OCI-LY7 (cell line): ENCODE measurements around the gene OLIG3. TPM values are rescaled to one million over a fixed set of nuclear protein-coding genes. Genes with fewer than 3 reads are reported as not detected.

Experiments used
- Bru-seq: library from RNA; stranded (reverse); fragments of 400-500 nt; gene quantifications from one replicate; lab custom pipeline; 2021; lab: Mats Ljungman, UMichigan
- BruChase-seq, 2 experiments: library from RNA; stranded (reverse); fragments of 400-500 nt; gene quantifications; one replicate each; lab custom pipeline; 2021; lab: Mats Ljungman, UMichigan
- BruUV-seq: library from RNA; stranded (reverse); fragments of 400-500 nt; replicated peaks from 2 replicates; lab custom pipeline; 2021; lab: Mats Ljungman, UMichigan
- CTCF ChIA-PET: fragments of 300-600 bp; sonication (Branson Sonifier 250); formaldehyde crosslinking; loops from one replicate; lab custom pipeline; 2022; ENCODE audit warnings: antibody characterized with exemption; ENCODE audit not compliant: unreplicated experiment; lab: Charles Lee
- POLR2A ChIA-PET: fragments of 300-600 bp; sonication (Branson Sonifier 250); formaldehyde crosslinking; loops from one replicate; lab custom pipeline; 2022; ENCODE audit warnings: antibody characterized with exemption; lab: Charles Lee
- DNase-seq: peaks from one replicate; pipeline ENCODE4 v3.0.0-alpha.2; 2015; ENCODE audit warnings: low spot score
- H2AFZ ChIP-seq: fragments of 200-600 bp; sonication (generic), shearing (Covaris generic); 2 replicates; pipeline ENCODE4 v1.6.1; 2014; ENCODE audit warnings: mild to moderate bottlenecking, antibody characterized with exemption, low read length, moderate library complexity
- H3K27ac ChIP-seq: fragments of 200-600 bp; sonication (generic); 2 replicates; pipeline ENCODE4 v1.5.1; 2014; ENCODE audit warnings: mixed run types, low read depth, mild to moderate bottlenecking, moderate library complexity, low read length, inconsistent platforms; ENCODE audit not compliant: poor library complexity, severe bottlenecking
- H3K36me3 ChIP-seq: fragments of 200-600 bp; sonication (generic); 2 replicates; pipeline ENCODE4 v1.6.1; 2014; ENCODE audit warnings: mild to moderate bottlenecking, antibody characterized with exemption, low read length, moderate library complexity, mixed read lengths; ENCODE audit not compliant: insufficient read depth
- H3K4me1 ChIP-seq: fragments of 200-600 bp; sonication (generic); 2 replicates; pipeline ENCODE4 v1.5.1; 2014; ENCODE audit warnings: mild to moderate bottlenecking, low read length; ENCODE audit not compliant: insufficient read depth, poor library complexity, severe bottlenecking
- H3K4me2 ChIP-seq: fragments of 200-600 bp; sonication (generic); 2 replicates; pipeline ENCODE4 v1.6.1; 2014; ENCODE audit warnings: mild to moderate bottlenecking, low read length
- H3K4me3 ChIP-seq: fragments of 200-600 bp; sonication (generic); 2 replicates; pipeline ENCODE4 v1.5.1; 2014; ENCODE audit warnings: mild to moderate bottlenecking, low read depth, low read length; ENCODE audit not compliant: poor library complexity, severe bottlenecking
- H3K79me2 ChIP-seq: fragments of 200-600 bp; sonication (generic); 2 replicates; pipeline ENCODE4 v1.6.1; 2016; ENCODE audit warnings: low read depth, mild to moderate bottlenecking, low read length, moderate library complexity, mixed read lengths; ENCODE audit not compliant: insufficient read depth
- H3K9me2 ChIP-seq: fragments of 200-600 bp; sonication (generic); 2 replicates; pipeline ENCODE4 v1.6.1; 2016; ENCODE audit warnings: mild to moderate bottlenecking, low read length, mixed read lengths; ENCODE audit not compliant: insufficient read depth
- H3K9me3 ChIP-seq: fragments of 200-600 bp; sonication (generic); 2 replicates; pipeline ENCODE4 v1.6.1; 2014; ENCODE audit warnings: mild to moderate bottlenecking, mixed run types, low read length, mixed read lengths
- H4K20me1 ChIP-seq: fragments of 200-600 bp; sonication (generic); 2 replicates; pipeline ENCODE4 v1.6.1; 2014; ENCODE audit warnings: mild to moderate bottlenecking, antibody characterized with exemption, low read length, moderate library complexity, mixed read lengths; ENCODE audit not compliant: insufficient read depth
- EZH2phosphoT487 ChIP-seq: fragments of 200-600 bp; sonication (generic); IDR thresholded peaks from 2 replicates; pipeline ENCODE4 v1.6.1; 2018; ENCODE audit warnings: low read depth, borderline replicate concordance, mild to moderate bottlenecking, mixed run types, antibody characterized with exemption, low read length, moderate library complexity, mixed read lengths
- intact Hi-C: fragments of 100-400 bp; cut with micrococcal nuclease; formaldehyde crosslinking; loops from one replicate; pipeline ENCODE4 v1.10.0; 2022; ENCODE audit not compliant: unreplicated experiment
- long read RNA-seq: library from polyadenylated mRNA; stranded (forward); transcript quantifications from one replicate; pipeline ENCODE4 v2.0.0, GENCODE V29; 2022
- total RNA-seq, 2 experiments: library from RNA; depleted of rRNA in 1 of 2; stranded (reverse); fragments of >200 nt in 1 of 2; shearing (Covaris generic) in 1 of 2; gene quantifications; 2 replicates each; pipeline ENCODE4 v1.2.3, GENCODE V29; 2014 to 2022
- TF ChIP-seq, protein P1 (sequence below): fragments of 200-600 bp; sonication (generic); conservative IDR thresholded peaks from 2 replicates; pipeline ENCODE4 v1.5.1; 2014; ENCODE audit warnings: mild to moderate bottlenecking, antibody characterized with exemption, low read length, moderate library complexity, mixed read lengths

Gene OLIG3
- total RNA-seq (2014; rRNA removed; shearing (Covaris generic)) (not detected in 2 replicates), total RNA-seq (2022) (not detected in 2 replicates), Bru-seq, nascent RNA (not detected), BruChase-seq, experiment 1, labeled RNA remaining after a 6-hour chase (not detected), BruChase-seq, experiment 2, labeled RNA remaining after a 2-hour chase (not detected)
- long read RNA-seq, result 0 reads

DNA sequence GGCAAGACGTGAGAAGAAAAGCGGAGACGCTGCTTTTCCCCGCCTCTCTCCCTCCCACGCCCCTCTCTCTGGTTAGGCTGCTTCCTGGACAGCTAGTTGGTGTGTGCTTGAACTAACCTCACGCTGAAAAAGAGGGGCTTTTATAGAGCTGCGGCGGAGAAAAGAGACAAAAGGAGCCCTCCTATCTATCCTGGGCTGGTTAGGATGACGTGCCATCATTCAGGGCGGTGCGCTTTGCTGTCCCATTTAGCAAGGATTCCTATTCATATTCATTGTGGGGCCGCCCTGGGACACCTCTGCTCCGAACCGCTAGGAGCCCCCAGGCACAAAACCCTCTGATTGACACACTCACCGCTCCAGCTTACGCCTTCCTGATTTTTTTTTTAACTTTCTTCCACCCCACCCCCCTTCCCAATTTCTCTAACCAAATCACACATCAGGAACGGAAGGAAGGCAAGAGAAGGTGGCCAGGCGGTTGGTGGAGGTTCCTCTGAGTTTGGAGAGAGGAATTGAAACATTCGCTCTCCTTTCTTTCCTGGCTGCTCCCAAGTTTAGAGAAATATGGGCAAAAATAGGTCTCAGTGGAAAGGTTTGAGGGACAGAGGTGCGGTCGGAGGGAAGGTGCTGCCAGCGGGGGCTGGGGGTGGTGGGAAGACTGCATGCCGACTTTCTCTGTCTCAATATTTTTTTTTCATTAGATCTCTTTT, at the start of gene OLIG3:
OLIG3 (minus strand) TSS at position 114 of the 707 bp plus-strand sequence. CDS start 224 bp downstream, outside the sequence.
- BruUV-seq, result no TSS peak
- no peaks in the 10 kb centered on the region for H3K79me2 ChIP-seq
- H3K36me3 ChIP-seq, result no peaks in the 10 kb centered on the region
- no peaks in the 10 kb centered on the region for H3K9me2 ChIP-seq
- CTCF ChIA-PET, result no interaction called here
- no peaks in the 10 kb centered on the region for H3K4me1 ChIP-seq
- no peak within 1 kb of the TSS for H3K4me3 ChIP-seq
- H4K20me1 ChIP-seq, result no peaks in the 10 kb centered on the region
- H3K27ac ChIP-seq, result no peak within 1 kb of the TSS
- intact Hi-C loops, result no loop called here
- no peak within 1 kb of the TSS for H3K4me2 ChIP-seq
- no peaks in the 10 kb centered on the region for H3K9me3 ChIP-seq
- POLR2A ChIA-PET, result no interaction called here
- H2AFZ ChIP-seq, result no peak within 1 kb of the TSS
- TF ChIP-seq EZH2phosphoT487, result no peak
- TF ChIP-seq, protein P1, sequence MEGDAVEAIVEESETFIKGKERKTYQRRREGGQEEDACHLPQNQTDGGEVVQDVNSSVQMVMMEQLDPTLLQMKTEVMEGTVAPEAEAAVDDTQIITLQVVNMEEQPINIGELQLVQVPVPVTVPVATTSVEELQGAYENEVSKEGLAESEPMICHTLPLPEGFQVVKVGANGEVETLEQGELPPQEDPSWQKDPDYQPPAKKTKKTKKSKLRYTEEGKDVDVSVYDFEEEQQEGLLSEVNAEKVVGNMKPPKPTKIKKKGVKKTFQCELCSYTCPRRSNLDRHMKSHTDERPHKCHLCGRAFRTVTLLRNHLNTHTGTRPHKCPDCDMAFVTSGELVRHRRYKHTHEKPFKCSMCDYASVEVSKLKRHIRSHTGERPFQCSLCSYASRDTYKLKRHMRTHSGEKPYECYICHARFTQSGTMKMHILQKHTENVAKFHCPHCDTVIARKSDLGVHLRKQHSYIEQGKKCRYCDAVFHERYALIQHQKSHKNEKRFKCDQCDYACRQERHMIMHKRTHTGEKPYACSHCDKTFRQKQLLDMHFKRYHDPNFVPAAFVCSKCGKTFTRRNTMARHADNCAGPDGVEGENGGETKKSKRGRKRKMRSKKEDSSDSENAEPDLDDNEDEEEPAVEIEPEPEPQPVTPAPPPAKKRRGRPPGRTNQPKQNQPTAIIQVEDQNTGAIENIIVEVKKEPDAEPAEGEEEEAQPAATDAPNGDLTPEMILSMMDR, result no peak
- no peak for DNase-seq

DNA sequence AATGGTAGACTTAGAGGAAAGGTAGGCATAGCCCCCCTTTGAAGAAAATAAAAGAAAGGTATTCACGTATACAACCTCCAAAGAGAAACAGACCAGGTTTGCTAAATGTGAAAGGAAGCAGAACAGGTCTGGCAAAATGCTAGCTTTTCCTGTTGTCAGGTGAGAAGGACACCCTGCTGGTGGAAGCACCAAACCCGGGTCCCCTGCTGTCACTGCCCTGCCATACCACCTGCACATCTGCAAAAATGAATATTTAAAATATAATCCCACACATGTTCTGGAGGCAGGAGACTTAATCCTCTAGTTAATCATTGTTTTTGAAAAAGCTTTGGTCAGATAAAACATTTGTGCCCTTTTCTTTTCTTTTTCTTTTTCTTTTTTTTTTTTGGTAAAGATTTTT, 48.9 kb upstream of the OLIG3 start:
- BruUV-seq, result no TSS peak
- Histone ChIP-seq H3K4me3 (no peak overlapping the region), H3K9me3 (no peaks in the 10 kb centered on the region), H3K36me3 (no peaks in the 10 kb centered on the region), H3K4me1 (no peaks in the 10 kb centered on the region), H3K79me2 (no peaks in the 10 kb centered on the region), H3K4me2 (no peak overlapping the region), H2AFZ (no peak overlapping the region), H4K20me1 (no peaks in the 10 kb centered on the region), H3K9me2 (no peaks in the 10 kb centered on the region), H3K27ac (no peak overlapping the region)
- POLR2A ChIA-PET, result no interaction called here
- intact Hi-C loops, result no loop called here
- TF ChIP-seq, protein P1, result no peak
- DNase-seq, result no peak
- CTCF ChIA-PET, result no interaction called here

- Histone ChIP-seq H3K4me2 (no peak overlapping the region), H3K27ac (no peak overlapping the region), H4K20me1 (no peaks in the 10 kb centered on the region), H3K9me3 (no peaks in the 10 kb centered on the region), H3K9me2 (no peaks in the 10 kb centered on the region), H3K4me1 (no peaks in the 10 kb centered on the region), H3K79me2 (no peaks in the 10 kb centered on the region), H3K36me3 (no peaks in the 10 kb centered on the region), H2AFZ (no peak overlapping the region), H3K4me3 (no peak overlapping the region)
- intact Hi-C loops, result no loop called here
- TF ChIP-seq, protein P1, result no peak
- no peak for TF ChIP-seq EZH2phosphoT487
- ChIA-PET POLR2A (interaction anchor here (1.0 kb wide), 1 partner anchor 199 kb away, joined by 3 read pairs; no protein-coding TSS in a partner anchor), CTCF (no interaction called here)
- DNase-seq, result no peak
- no TSS peak for BruUV-seq
Measured at GRCh38 chr6:137542713-137543112, 48.5 kb upstream of the OLIG3 start.
